DMS114 treated with DMSO at 0.1 percent for 48 hours (cell line): Measurements from ENCODE around the gene ST3GAL3.

Experiments
- DNase-seq: peaks from one replicate; lab custom pipeline; 2025; ENCODE audit not compliant: unreplicated experiment; lab: John Stamatoyannopoulos, UW

ST3GAL3 gene

DNA sequence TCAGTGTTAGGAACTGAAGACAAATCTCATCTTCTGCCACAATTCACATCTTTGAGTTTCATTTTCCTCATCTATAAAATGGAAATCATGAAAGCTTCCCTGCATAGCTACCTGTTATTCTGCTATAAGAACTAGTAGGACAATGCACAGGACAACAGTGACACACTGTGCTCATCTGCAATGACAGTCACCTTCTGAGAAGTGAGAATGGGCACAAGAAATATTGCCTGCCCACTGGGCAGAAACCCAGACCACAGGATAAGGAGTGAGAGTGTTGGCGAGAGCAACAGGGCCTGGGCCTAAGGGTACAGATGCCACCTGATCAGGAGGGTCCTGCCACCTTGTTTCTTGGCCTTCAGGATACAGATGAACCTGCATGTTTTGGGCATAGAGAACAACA, 203.0 kb downstream of the ST3GAL3 start:
- DNase-seq: no peak

DNA sequence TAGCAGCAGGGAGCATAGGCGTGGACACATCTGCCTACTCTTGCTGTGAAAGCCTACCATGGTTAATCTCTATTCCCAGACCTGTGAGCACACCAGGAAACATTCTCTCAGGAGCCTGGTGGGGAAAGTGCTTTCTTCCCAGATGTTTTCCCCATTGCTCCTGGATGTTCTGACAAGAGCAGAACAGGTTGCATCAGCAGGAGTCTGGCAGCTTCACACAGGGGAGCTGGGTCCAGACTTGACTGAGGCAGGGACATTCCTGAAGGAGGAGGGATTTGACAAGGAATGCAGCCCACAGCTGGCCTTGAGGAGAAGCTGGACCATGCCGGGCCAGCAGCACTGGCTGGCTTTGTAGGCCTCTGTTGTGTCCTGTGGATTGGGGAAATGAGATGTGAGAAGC, 205.3 kb downstream of the ST3GAL3 start:
- no peak for DNase-seq

DNA sequence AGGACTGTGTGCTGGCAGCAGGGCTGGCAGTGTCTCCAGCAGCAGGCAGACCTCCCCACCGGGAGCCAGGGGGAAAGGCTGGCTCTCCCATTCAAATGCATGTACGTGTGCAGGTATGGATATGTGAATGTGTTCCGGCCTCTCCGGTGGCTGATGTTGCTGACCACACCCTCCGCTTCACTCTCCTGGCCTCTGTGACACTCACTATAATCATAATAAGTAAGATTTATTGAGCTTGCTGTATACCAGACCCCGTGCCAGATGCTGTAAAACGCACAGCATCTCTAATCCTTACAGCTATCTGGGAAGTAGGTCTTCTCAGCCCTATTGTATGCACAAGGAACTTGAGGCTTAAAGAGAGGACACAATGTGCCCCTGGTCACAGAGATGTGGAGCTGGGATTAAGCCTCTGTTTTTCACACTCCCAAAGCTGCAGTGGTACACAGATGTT, 205.7 kb downstream of the ST3GAL3 start:
- DNase-seq: no peak

DNA sequence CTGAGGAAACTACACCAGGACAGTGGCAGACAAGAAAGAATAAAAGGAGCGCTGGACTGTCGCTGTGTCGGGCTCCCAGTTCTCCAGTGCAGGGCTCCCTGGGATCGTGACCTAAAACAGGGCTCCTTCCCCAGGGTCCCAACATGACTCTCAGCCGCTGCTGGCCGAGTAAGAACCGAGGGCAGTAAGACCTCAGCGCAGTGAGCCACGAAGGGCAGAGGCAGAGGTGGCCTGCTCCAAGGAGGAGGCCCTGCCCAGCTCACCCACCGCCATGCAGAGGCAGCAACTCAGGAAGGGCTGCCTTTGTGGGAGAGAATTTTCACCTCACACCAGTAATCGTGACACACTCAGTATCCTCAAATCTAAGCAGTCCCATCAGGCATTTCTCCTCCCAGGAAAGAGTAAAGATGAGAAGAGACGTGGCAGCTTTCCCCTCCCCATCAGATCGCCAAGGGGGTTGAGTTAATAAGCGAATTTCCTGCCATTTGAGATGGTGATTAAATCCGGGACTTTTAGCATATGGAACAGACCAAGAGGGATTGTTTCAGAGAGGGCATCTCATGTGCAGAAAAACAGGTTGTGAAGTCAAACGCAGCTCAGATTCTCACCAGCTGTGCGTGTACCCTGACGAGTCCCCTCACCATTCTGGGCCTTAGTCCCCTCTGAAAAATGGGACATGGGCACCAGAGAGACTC, 206.5 kb downstream of the ST3GAL3 start:
- no peak for DNase-seq

DNA sequence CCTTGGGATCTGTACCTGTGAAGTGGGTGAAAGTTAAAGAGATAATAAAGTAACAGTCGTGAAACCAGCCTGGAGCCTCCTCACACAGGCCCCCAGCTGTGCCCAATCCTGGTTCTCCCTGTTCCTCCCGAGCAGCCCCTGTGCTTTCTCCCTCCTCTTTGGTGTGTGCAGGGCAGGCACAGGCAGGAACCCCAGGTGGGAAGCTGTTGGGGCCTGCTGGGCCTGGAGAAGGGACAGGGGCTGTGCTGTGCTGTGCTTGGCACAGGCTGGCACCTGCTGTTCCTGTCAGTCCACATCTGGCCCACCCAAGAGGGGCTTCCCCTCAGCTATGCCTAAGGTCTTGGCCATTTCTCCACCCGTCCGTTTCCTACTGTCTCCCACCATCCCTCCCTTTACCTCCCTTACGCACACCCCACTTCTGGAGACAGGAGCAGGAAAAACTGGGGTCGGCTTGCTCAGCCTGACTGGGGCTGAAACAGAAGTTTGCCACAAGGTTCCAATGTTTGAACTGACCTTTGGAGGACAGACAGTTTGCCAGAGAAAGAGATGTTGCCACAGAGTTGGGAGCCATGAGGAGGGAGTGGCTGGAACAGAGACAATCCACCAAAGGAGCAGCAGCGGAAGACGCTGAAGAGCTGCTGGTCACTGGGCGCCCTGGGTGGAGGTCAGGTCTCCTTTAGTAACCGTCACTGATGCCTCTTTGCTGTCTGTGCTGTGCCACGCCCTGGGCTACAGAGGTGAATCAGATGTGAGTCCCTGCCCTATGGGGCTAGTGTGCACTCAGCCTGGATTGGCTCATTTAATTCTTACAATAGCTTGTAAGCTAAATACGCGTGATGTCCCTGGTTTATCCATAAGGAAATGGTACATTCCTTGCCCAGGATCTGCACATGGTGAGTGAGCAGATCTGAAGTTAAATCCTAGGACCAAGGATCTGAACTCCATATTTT, 207.5 kb downstream of the ST3GAL3 start:
- DNase-seq: no peak

DNA sequence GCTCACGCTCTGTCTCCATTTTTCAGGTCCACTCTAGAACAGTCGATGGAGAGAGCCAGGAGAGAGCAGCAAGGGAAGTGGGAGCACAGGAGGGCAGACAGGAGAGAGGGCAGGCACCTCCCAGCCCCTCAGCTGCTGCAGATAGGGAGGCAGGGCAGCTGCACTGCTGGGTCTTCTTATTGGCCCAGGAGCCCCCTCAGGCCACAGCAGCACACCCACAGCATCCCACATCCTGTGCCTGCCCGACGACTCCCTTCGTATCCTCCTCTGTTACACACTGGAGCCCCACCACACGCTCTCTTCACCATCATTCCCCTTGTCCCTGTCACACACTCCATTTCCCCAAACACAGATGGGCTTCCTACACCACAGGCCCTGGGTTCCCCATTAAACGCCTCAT, 212.6 kb downstream of the ST3GAL3 start:
- no peak for DNase-seq

- no peak for DNase-seq
These were observed 213.7 kb downstream of the ST3GAL3 start for GRCh38 chr1:43921022-43921421.

GRCh38 chr1:43924516-43924915, 217.2 kb downstream of the ST3GAL3 start:
- DNase-seq: no peak

DNA sequence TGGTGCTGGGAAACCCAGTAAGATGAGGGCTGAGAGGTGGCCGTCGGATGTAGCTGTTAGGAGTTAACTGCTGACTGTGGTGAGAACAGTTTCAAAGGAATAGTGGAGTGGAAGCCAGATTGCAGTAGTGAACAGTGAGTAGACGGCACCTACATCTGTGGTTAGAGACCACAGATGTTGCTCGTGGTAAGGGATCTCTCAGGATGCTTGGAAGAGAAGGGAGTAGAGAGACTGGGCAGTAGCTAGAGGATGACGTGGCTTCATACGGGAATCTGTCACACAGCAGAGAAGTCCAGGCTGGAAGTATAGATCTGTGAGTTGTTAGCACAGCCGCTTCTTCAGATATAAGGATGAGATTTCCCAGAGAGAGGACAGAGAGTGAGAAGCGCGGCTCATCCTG, 218.5 kb downstream of the ST3GAL3 start:
- DNase-seq: no peak

- no peak for DNase-seq
These were observed 223.0 kb downstream of the ST3GAL3 start for GRCh38 chr1:43930168-43930948.

- no peak for DNase-seq
These were observed 223.6 kb downstream of the ST3GAL3 start for GRCh38 chr1:43930949-43931275.

GRCh38 chr1:43931711-43932660, 224.7 kb downstream of the ST3GAL3 start:
- no peak for DNase-seq

DNA sequence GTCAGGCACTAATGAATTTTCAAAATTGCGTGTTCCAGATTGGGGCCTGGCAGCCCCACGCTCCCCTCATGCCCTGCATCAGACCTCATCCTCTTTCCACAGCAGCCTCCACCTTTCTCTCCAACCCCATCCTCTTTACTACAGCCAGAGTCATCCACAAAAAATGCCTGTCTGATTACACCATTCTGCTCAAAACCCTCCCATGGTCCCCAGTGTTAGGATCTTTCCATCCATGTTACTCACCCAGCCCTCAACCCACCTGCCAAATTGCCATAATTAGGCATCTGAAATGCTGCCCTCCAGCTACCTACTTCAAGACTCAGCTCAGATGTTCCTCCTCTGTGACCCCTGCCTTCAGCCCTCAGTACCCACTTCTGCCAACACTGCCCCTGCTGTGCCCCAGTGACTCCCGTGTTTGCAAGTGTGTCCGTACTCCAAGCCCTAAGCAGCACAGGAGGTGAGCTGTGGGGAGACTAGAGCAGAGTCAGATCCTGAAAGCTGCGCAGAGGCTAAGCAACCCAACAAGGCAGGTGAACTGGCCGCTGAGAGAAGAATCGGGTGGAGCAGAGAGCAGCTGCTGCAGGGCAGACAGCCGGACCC, 225.6 kb downstream of the ST3GAL3 start:
- no peak for DNase-seq

DNA sequence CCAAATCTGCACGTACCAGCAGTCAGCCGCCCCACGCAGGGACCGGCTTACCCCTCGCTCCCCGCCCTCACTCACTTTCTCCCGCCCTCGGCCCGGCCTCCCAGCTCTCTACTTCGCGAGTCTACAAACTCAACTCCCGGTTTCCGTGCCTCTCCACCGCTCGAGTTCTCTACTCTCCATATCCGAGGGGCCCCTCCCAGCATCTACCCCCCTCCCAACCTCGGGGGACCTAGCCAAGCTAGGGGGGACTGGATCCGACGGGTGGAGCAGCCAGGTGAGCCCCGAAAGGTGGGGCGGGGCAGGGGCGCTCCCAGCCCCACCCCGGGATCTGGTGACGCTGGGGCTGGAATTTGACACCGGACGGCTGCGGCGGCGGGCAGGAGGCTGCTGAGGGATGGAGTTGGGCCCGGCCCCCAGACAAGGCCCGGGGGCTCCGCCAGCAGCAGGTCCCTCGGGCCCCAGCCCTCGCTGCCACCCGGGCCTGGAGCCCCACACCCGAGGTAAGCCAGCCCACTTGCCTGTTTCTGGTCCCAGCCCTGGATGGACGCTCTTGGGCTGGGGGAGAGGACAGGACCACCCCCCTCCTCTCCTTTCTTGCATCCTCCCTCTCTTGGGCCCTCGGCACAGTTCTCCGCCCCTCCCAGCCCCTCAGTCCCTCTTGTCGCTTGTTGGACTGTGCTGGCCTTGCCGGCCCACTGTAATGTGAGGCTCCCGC, 226.2 kb downstream of the ST3GAL3 start, which contains the start of gene ARTN:
Gene ARTN (plus strand): TSS at position 416 of the 715 bp plus-strand sequence. CDS start 1,856 bp downstream, outside the sequence.
- DNase-seq: no peak

DNA sequence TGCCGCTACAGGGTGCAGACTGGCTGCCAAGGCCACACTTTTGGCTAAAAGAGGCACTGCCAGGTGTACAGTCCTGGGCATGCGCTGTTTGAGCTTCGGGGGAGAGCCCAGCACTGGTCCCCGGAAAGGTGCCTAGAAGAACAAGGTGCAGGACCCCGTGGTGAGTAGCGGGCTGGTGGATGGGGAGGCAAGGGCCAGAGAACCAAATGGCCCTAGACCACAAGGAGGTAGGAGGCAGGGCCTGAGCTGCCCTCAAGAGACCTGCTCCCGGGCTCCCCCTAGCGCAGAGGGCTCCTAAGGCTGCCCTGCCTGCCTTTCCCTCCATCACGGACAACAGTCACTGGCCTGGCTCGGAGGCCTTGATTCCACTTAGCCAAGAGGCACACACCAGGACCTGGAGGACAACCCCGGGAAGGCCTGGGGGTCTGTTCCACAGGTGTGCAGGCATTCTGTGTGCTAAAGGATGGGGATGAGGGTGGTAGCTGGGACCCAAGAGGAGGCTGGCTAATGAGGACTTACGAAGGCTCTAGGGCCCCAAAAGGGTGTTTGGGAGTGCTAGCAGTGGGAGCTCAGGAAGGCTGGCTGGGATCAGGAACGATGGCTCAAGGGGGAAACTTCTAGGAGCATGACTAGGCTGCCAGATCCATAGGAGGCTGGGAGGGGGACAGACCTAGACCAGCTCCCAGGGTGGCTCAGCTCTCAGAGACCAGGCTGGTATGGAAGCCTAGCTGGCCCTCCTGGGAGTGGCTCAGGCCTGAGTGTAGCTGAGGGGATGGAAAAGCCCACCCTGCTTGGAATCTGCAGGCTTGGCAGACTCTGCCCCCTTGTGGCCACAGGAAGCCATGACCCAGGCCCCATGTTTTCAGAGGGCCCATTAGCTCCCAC, 227.0 kb downstream of the ST3GAL3 start:
- DNase-seq: peak; percentile 24

DNA sequence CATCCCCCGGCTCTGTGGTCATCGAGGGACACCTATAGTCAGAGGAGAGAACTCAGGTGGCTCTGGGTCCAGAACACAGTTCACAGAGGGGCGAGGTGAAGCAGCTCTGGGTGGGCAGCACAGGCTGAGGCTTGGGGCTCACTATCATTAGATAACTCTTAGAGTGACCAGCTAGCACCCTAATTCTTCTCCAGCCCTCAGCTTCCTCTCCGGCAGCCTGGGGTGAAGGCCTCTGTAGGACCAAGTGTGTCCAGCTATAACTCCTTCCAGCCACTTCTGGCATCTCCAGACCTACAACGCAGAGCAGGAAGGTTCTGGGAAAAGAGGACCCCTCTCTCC, 227.6 kb downstream of the ST3GAL3 start:
- DNase-seq: no peak

- no peak for DNase-seq
These were observed 228.5 kb downstream of the ST3GAL3 start for GRCh38 chr1:43935711-43936427.
